HepG2 (cell line): ENCODE measurements around the gene NDUFV1. TPM values are rescaled to one million over a fixed set of nuclear protein-coding genes. Genes with fewer than 3 reads are reported as not detected.

ENCODE experiments used
- ATAC-seq: fragments of 200-7000 bp; cut with Tn5 transposase; 3 replicates; pipeline ENCODE4 v1.9.1; 2020; ENCODE audit warnings: mild to moderate bottlenecking, moderate library complexity
- BruUV-seq: library from RNA; stranded (reverse); fragments of 400-500 nt; replicated peaks from 2 replicates; lab custom pipeline; 2021; lab: Mats Ljungman, UMichigan
- CTCF ChIA-PET: fragments of 300-600 bp; formaldehyde crosslinking; extraction: SDS; loops from one replicate; lab custom pipeline; 2021; ENCODE audit warnings: low total read pairs, inconsistent platforms, low intra/inter-chr PET ratio; lab: Yijun Ruan, JAX
- POLR2A ChIA-PET: fragments of 350-600 bp; sonication (Branson Sonifier 250); formaldehyde crosslinking; loops from one replicate; lab custom pipeline; 2020; ENCODE audit warnings: antibody characterized with exemption, inconsistent platforms; lab: Yijun Ruan, JAX
- DNase-seq: peaks from one replicate; pipeline ENCODE4 v3.0.0-alpha.2; 2015; ENCODE audit warnings: low spot score
- FAIRE-seq: peaks from 3 replicates; lab custom pipeline; 2011; peaks lifted over from hg19 to GRCh38; lab: Jason Lieb, UNC
- H2AFZ ChIP-seq: one replicate; pipeline ENCODE4 v1.6.1; 2011; ENCODE audit warnings: low read length, inconsistent platforms
- H3K27ac ChIP-seq: fragments of 300-600 bp; 3 replicates; pipeline ENCODE4 v1.8.0; 2011; ENCODE audit warnings: mixed run types, mild to moderate bottlenecking, mixed read lengths, low read length, inconsistent platforms; ENCODE audit not compliant: insufficient read depth; ENCODE audit errors: extremely low read length
- H3K27me3 ChIP-seq, 2 experiments: fragments of 200-600 bp in 1 of 2; 2 replicates in 1 of 2; 3 replicates in 1 of 2; pipeline versions ENCODE4 v1.6.0 to v1.8.0; 2011; ENCODE audit warnings: low read length in 2 of 2, mild to moderate bottlenecking in 2 of 2, moderate library complexity in 2 of 2, inconsistent platforms in 1 of 2; ENCODE audit not compliant: insufficient read depth in 2 of 2, control insufficient read depth in 1 of 2
- H3K36me3 ChIP-seq, 2 experiments: fragments of 200-600 bp in 1 of 2; replicated peaks in 1 of 2; 2 replicates in 1 of 2; 3 replicates in 1 of 2; pipeline versions ENCODE4 v1.5.1 to v1.8.0; 2011; ENCODE audit warnings: low read length in 2 of 2, inconsistent platforms in 1 of 2; ENCODE audit not compliant: insufficient read depth in 2 of 2, control insufficient read depth in 1 of 2
- H3K4me1 ChIP-seq: 2 replicates; pipeline ENCODE4 v1.5.1; 2012; ENCODE audit warnings: low read length, inconsistent platforms; ENCODE audit not compliant: insufficient read depth
- H3K4me2 ChIP-seq: 2 replicates; pipeline ENCODE4 v1.6.0; 2011; ENCODE audit warnings: low read depth, low read length, inconsistent platforms
- H3K4me3 ChIP-seq, 3 experiments: fragments of 200-600 bp in 1 of 3; sonication (generic), shearing (Covaris generic) in 1 of 3; replicated peaks in 1 of 3; 2 replicates each; pipeline ENCODE4 v1.5.1; 2011 to 2016; ENCODE audit warnings: low read length in 3 of 3, inconsistent platforms in 2 of 3, low read depth in 2 of 3, mild to moderate bottlenecking in 2 of 3, control low read depth in 1 of 3, mixed read lengths in 1 of 3; ENCODE audit not compliant: insufficient read depth in 1 of 3
- H3K79me2 ChIP-seq: one replicate; pipeline ENCODE4 v1.6.1; 2011; ENCODE audit warnings: low read length, inconsistent platforms; ENCODE audit not compliant: insufficient read depth
- H3K9ac ChIP-seq: 2 replicates; pipeline ENCODE4 v1.6.0; 2011; ENCODE audit warnings: mild to moderate bottlenecking, low read depth, low read length, inconsistent platforms; ENCODE audit not compliant: insufficient read depth
- H3K9me3 ChIP-seq: 2 replicates; pipeline ENCODE4 v1.5.1; 2012; ENCODE audit warnings: mild to moderate bottlenecking, low read length
- H4K20me1 ChIP-seq: 2 replicates; pipeline ENCODE4 v1.6.0; 2011; ENCODE audit warnings: inconsistent platforms, mild to moderate bottlenecking, low read length, moderate library complexity; ENCODE audit not compliant: insufficient read depth
- FOXC1 ChIP-seq: sonication (generic); formaldehyde crosslinking; IDR thresholded peaks from 2 replicates; pipeline ENCODE4 v1.8.0; 2022; ENCODE audit warnings: mild to moderate bottlenecking, missing genetic modification reagents, borderline replicate concordance
- HNRNPH1 ChIP-seq: fragments of 200-400 bp; formaldehyde crosslinking; optimal IDR thresholded peaks from 2 replicates; pipeline ENCODE3; 2017; ENCODE audit warnings: mild to moderate bottlenecking, low read depth, low read length
- HOMEZ ChIP-seq: IDR thresholded peaks from 2 replicates; pipeline ENCODE4 v1.6.1; 2016; ENCODE audit warnings: low read depth
- IRF9 ChIP-seq: sonication (generic); formaldehyde crosslinking; IDR thresholded peaks from 2 replicates; pipeline ENCODE4 v1.8.0; 2022; ENCODE audit warnings: missing genetic modification reagents, mild to moderate bottlenecking, borderline replicate concordance
- MTA1 ChIP-seq: sonication (generic); formaldehyde crosslinking; IDR thresholded peaks from 2 replicates; pipeline ENCODE4 v1.4.0; 2020; ENCODE audit warnings: missing genetic modification reagents, mild to moderate bottlenecking, borderline replicate concordance
- MYC ChIP-seq: sonication (generic); formaldehyde crosslinking; IDR thresholded peaks from 2 replicates; pipeline ENCODE4 v1.9.0; 2021; ENCODE audit warnings: missing genetic modification reagents, borderline replicate concordance
- SP1 ChIP-seq, 2 experiments: fragments of 450-650 bp in 1 of 2; sonication (generic) in 1 of 2; formaldehyde crosslinking in 1 of 2; IDR thresholded peaks; 2 replicates each; pipeline versions ENCODE4 v1.4.0 to v1.6.1; 2016 to 2020; ENCODE audit warnings: missing genetic modification reagents in 1 of 2
- ZNF382 ChIP-seq: sonication (generic); formaldehyde crosslinking; IDR thresholded peaks from 2 replicates; pipeline ENCODE4 v1.5.0; 2020; ENCODE audit warnings: missing genetic modification reagents, mild to moderate bottlenecking, borderline replicate concordance
- ZNF629 ChIP-seq: sonication (generic); formaldehyde crosslinking; conservative IDR thresholded peaks from 2 replicates; pipeline ENCODE4 v1.5.0; 2020; ENCODE audit warnings: missing genetic modification reagents
- ZNF768 ChIP-seq: sonication (generic); formaldehyde crosslinking; IDR thresholded peaks from 2 replicates; pipeline ENCODE4 v1.4.0; 2020; ENCODE audit warnings: missing genetic modification reagents
- WGBS: methylation state at CpG from one replicate; pipeline ENCODE4 v1.1.6; 2017; ENCODE audit warnings: low lambda C conversion rate; 5-methylcytosine and 5-hydroxymethylcytosine counted together
- in situ Hi-C: cut with HindIII; loops from 2 replicates; pipeline ENCODE4 v1.10.0; 2017; ENCODE audit warnings: low pct_unique_long_range_greater_than_20kb; ENCODE audit not compliant: extremely low pct_ligation_motif_present
- intact Hi-C: fragments of 100-400 bp; cut with micrococcal nuclease; formaldehyde crosslinking; loops from one replicate; pipeline ENCODE4 v1.10.0; 2022; ENCODE audit not compliant: unreplicated experiment
- polyA plus RNA-seq, 8 experiments: library from polyadenylated mRNA; depleted of rRNA in 3 of 8; stranded (reverse) in 7 of 8; unstranded in 1 of 8; fragments of >200 nt; fragmentation: Illumina TruSeq in 4 of 8; extraction: Trizol in 4 of 8; gene quantifications; 2 replicates each; pipeline versions ENCODE4 v1.2.1 to v1.2.3, GENCODE V29; 2011 to 2016; ENCODE audit warnings: low read depth in 4 of 8, missing spikeins in 1 of 8, mixed read lengths in 1 of 8; ENCODE audit not compliant: insufficient read depth in 1 of 8
- total RNA-seq, 5 experiments: library from RNA; depleted of rRNA; stranded (reverse); fragments of >200 nt; fragmentation: Illumina TruSeq; extraction: Trizol; gene quantifications; 2 replicates each; pipeline ENCODE4 v1.2.3, GENCODE V29; 2016; ENCODE audit warnings: low read depth in 1 of 5
- TF ChIP-seq, protein P1 (sequence below): sonication (generic); formaldehyde crosslinking; IDR thresholded peaks from 2 replicates; pipeline ENCODE4 v1.8.0; 2022; ENCODE audit warnings: missing genetic modification reagents, mild to moderate bottlenecking, moderate library complexity, borderline replicate concordance
- TF ChIP-seq, protein P2 (sequence below), 2 experiments: sonication (generic) in 1 of 2; formaldehyde crosslinking in 1 of 2; IDR thresholded peaks; 2 replicates each; pipeline versions ENCODE4 v1.4.0 to v1.6.1; 2016 to 2020; ENCODE audit warnings: borderline replicate concordance in 1 of 2, low read depth in 1 of 2, mild to moderate bottlenecking in 1 of 2, missing genetic modification reagents in 1 of 2

NDUFV1 gene
- total and polyA plus RNA-seq, 2 of the 13 experiments (the other 11 are each of a cell fraction or from before 2014, with no cell fraction given) = 88.9 to 137 TPM

DNA sequence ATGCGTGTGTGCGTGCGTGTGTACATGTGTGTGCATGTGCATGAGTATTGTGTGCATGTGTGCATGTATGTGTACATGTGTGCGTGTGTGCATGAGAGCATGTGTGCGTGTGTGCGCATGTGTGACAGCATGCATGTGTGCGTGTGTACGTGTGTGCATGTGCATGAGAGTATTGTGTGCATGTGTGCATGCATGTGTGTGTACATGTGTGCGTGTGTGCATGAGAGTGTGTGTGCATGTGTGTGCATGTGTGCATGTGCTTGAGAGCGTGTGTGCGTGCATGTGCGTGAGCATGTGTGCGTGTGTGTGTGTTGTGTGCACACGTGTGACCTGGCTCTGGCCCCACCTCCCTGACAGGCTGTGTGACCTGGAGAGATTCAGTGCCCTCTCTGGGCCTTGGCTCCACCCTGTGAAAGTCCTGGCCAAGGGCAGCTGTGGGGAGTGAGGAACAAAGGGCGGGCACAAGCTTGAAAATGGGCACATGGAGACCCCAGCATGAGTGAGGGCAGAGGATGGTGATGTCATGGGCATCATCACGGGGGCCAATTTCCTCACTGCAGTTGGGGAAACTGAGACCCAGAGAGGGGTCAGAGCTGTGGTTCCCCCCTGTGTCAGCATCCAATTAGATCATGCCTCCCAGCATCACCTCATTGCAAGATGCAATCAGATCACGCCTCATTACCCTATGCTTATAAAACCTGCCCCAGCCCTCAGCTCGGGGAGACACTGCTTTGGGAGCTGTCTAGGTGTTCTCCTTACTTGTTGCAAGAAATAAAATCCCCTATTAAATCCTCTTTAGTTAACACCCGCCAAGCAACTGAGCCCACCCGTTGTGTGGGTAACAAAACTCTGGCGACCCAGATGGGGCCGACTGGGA is 43.1 kb downstream of the NDUFV1 start:
- ATAC-seq = no peak
- POLR2A ChIA-PET = interaction anchor here (0.8 to 3.2 kb wide), 7 partner anchors 17 to 184 kb away, joined by 3 to 27 read pairs (median 7); partner anchors contain the start of gene NUDT8
- Histone ChIP-seq H3K4me3 (peak overlapping the region; percentile 51 to 64 (median 58)), H3K9ac (peak overlapping the region; percentile 18; the same call in 1 of the 2 replicates), H3K79me2 (no peaks in the 10 kb centered on the region), H3K9me3 (no peaks in the 10 kb centered on the region), H3K27me3 (no peaks in the 10 kb centered on the region), H3K4me2 (peak overlapping the region; percentile 65), H4K20me1 (no peaks in the 10 kb centered on the region), H3K4me1 (peaks cover 26% of the 10 kb centered on the region), H3K36me3 (no peaks in the 10 kb centered on the region), H2AFZ (no peak overlapping the region), H3K27ac (no peak overlapping the region)
- DNase-seq = no peak
- CTCF ChIA-PET = no interaction called here
- intact Hi-C loops = no loop called here
- no peak for FAIRE-seq
- in situ Hi-C loops = loop anchor here (25.0 kb wide), 1 partner anchor 137 kb away; no protein-coding TSS in a partner anchor
- BruUV-seq = TSS peak; percentile 65
- 71% methylated on average over 22 of the region's 22 CpGs for WGBS
- 0 out of 2 replicates have a peak, but pooled peaks have one; percentile 1 for TF ChIP-seq MYC (CRISPR knock-in tag)
- TF ChIP-seq, protein P1, sequence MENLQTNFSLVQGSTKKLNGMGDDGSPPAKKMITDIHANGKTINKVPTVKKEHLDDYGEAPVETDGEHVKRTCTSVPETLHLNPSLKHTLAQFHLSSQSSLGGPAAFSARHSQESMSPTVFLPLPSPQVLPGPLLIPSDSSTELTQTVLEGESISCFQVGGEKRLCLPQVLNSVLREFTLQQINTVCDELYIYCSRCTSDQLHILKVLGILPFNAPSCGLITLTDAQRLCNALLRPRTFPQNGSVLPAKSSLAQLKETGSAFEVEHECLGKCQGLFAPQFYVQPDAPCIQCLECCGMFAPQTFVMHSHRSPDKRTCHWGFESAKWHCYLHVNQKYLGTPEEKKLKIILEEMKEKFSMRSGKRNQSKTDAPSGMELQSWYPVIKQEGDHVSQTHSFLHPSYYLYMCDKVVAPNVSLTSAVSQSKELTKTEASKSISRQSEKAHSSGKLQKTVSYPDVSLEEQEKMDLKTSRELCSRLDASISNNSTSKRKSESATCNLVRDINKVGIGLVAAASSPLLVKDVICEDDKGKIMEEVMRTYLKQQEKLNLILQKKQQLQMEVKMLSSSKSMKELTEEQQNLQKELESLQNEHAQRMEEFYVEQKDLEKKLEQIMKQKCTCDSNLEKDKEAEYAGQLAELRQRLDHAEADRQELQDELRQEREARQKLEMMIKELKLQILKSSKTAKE (CRISPR knock-in tag) = peak; percentile 47; the same call in 1 of the 2 replicates
- TF ChIP-seq, protein P2, sequence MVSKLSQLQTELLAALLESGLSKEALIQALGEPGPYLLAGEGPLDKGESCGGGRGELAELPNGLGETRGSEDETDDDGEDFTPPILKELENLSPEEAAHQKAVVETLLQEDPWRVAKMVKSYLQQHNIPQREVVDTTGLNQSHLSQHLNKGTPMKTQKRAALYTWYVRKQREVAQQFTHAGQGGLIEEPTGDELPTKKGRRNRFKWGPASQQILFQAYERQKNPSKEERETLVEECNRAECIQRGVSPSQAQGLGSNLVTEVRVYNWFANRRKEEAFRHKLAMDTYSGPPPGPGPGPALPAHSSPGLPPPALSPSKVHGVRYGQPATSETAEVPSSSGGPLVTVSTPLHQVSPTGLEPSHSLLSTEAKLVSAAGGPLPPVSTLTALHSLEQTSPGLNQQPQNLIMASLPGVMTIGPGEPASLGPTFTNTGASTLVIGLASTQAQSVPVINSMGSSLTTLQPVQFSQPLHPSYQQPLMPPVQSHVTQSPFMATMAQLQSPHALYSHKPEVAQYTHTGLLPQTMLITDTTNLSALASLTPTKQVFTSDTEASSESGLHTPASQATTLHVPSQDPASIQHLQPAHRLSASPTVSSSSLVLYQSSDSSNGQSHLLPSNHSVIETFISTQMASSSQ (IDR thresholded peaks at IDR 0.05; ENCODE audit: low read depth) = no peak
- TF ChIP-seq, protein P2 (CRISPR knock-in tag; IDR thresholded peaks at IDR 0.05; ENCODE audit: borderline replicate concordance) = 0 out of 2 replicates have a peak, but pooled peaks have one; percentile 24
- TF ChIP-seq FOXC1 = no peak
- 0 out of 2 replicates have a peak, but pooled peaks have one; percentile 21 for TF ChIP-seq MTA1 (CRISPR knock-in tag)
- TF ChIP-seq ZNF768 (CRISPR knock-in tag) = peak; percentile 99
- TF ChIP-seq HOMEZ (CRISPR knock-in tag) = no peak
- TF ChIP-seq ZNF629 (CRISPR knock-in tag) = 0 out of 2 replicates have a peak, but pooled peaks have one; percentile 25
- no peak for TF ChIP-seq HNRNPH1
- no peak for TF ChIP-seq IRF9 (CRISPR knock-in tag)
- TF ChIP-seq ZNF382 = no peak
- TF ChIP-seq SP1 (IDR thresholded peaks at IDR 0.05) = no peak
- no peak for TF ChIP-seq SP1 (CRISPR knock-in tag; IDR thresholded peaks at IDR 0.05)
